GM10248 (cell line): ENCODE data around the gene PRLR.

Source experiments
- CTCF ChIA-PET: fragments of 300-600 bp; sonication (Branson Sonifier 250); formaldehyde crosslinking; extraction: SDS; loops from one replicate; lab custom pipeline; 2021; ENCODE audit warnings: antibody characterized with exemption; lab: Yijun Ruan, JAX
- POLR2A ChIA-PET: fragments of 350-650 bp; sonication (Branson Sonifier 250); formaldehyde crosslinking; extraction: SDS; loops from one replicate; lab custom pipeline; 2020; ENCODE audit warnings: antibody characterized with exemption; lab: Yijun Ruan, JAX
- DNase-seq: peaks from one replicate; pipeline ENCODE4 v3.0.0; 2012; ENCODE audit errors: extremely low spot score
- CTCF ChIP-seq: IDR thresholded peaks from 2 replicates; pipeline ENCODE4 v1.5.1; 2012; ENCODE audit warnings: mild to moderate bottlenecking, low read depth; ENCODE audit errors: extremely low read depth, missing control alignments, control extremely low read depth

PRLR gene

GRCh38 chr5:35227720-35228119 is 2.6 kb downstream of the PRLR start:
- CTCF ChIA-PET: interaction anchor here (0.9 to 3.6 kb wide), 4 partner anchors 15 to 208 kb away, joined by 3 to 15 read pairs (median 6); no protein-coding TSS in a partner anchor
- TF ChIP-seq CTCF: no peak
- POLR2A ChIA-PET: no interaction called here
- DNase-seq: no peak

GRCh38 chr5:35223787-35224395 is 6.4 kb downstream of the PRLR start:
- CTCF ChIA-PET: interaction anchor here (0.8 to 1.6 kb wide), 3 partner anchors 11 to 206 kb away, joined by 3 to 4 read pairs (median 3); no protein-coding TSS in a partner anchor
- no peak for TF ChIP-seq CTCF
- POLR2A ChIA-PET: no interaction called here
- DNase-seq: no peak

GRCh38 chr5:35220967-35221366 is 9.3 kb downstream of the PRLR start:
- ChIA-PET CTCF (interaction anchor here (0.9 to 1.6 kb wide), 4 partner anchors 8 to 12 kb away, joined by 3 to 10 read pairs (median 3); partner anchors contain the start of gene PRLR), POLR2A (no interaction called here)
- DNase-seq: no peak
- TF ChIP-seq CTCF: no peak

GRCh38 chr5:35218981-35219380 is 11.3 kb downstream of the PRLR start:
- ChIA-PET CTCF (no interaction called here), POLR2A (no interaction called here)
- no peak for DNase-seq
- no peak for TF ChIP-seq CTCF

GRCh38 chr5:35214051-35214450 is 16.2 kb downstream of the PRLR start:
- ChIA-PET CTCF (interaction anchor here (1.0 to 2.3 kb wide), 4 partner anchors 8 to 40 kb away, joined by 3 to 10 read pairs (median 4); no protein-coding TSS in a partner anchor), POLR2A (no interaction called here)
- no peak for DNase-seq
- TF ChIP-seq CTCF: no peak

- CTCF ChIA-PET: interaction anchor here (1.0 to 2.3 kb wide), 8 partner anchors 8 to 123 kb away, joined by 3 to 10 read pairs (median 4); no protein-coding TSS in a partner anchor
- no peak for TF ChIP-seq CTCF
- POLR2A ChIA-PET: no interaction called here
- DNase-seq: no peak
These were observed 16.7 kb downstream of the PRLR start for GRCh38 chr5:35213608-35214007.
